ENCODE measurements around the gene MARK2. TPM values are rescaled to one million over a fixed set of nuclear protein-coding genes. Genes with fewer than 3 reads are reported as not detected.
A peak's percentile ranks its signal among the peaks of the same experiment; 100 is the strongest.

MARK2 gene
- total RNA-seq, 1 donor: 16.4 TPM

DNA sequence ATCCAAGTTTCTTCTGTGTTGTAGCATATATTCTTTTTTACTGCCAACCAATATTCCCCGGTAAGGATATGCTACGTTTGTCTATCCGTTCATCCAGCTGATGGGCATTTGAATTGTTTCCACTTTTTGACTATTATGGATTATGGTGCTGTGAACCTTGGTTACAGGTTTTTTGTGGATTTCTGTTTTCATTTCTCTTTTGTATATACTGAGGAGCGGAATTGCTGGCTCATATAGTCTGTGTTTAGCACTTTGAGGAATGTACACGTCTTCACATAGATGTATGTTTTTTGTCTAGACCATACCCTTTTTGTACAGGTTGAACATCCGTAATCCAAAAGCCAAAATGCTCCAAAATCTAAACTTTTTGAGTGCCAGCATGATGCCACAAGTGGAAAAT lies 54.4 kb downstream of the MARK2 start:
- no peak for DNase-seq (ENCODE audit: low read depth)
- TF ChIP-seq CTCF (IDR thresholded peaks at IDR 0.05; ENCODE audit: insufficient read depth, low read depth, low read length): no peak
- H3K4me3 ChIP-seq (ENCODE audit: low read depth, low read length): no peak overlapping the region

DNA sequence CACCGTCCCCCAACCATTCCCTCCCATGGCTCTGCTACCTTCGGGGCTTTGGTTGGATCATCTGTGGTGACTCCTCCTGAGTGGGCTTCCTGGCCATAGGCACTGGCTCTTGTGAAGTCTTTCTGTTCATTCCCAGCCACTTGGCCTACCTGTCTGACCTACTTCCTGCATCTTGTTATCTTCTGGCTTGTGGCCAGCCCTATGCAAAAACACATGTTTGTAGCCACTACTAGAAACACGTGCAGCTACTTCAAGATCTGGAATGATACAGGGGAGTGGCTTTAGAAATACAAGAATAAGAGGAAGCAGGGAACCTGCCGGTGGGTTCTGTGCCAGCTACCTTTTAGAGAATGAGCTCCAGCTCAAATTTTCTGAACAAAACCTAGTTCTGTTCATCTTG lies 57.2 kb downstream of the MARK2 start:
- no peak for TF ChIP-seq CTCF (IDR thresholded peaks at IDR 0.05; ENCODE audit: insufficient read depth, low read depth, low read length)
- H3K4me3 ChIP-seq (ENCODE audit: low read depth, low read length): no peak overlapping the region
- DNase-seq (ENCODE audit: low read depth): no peak

DNA sequence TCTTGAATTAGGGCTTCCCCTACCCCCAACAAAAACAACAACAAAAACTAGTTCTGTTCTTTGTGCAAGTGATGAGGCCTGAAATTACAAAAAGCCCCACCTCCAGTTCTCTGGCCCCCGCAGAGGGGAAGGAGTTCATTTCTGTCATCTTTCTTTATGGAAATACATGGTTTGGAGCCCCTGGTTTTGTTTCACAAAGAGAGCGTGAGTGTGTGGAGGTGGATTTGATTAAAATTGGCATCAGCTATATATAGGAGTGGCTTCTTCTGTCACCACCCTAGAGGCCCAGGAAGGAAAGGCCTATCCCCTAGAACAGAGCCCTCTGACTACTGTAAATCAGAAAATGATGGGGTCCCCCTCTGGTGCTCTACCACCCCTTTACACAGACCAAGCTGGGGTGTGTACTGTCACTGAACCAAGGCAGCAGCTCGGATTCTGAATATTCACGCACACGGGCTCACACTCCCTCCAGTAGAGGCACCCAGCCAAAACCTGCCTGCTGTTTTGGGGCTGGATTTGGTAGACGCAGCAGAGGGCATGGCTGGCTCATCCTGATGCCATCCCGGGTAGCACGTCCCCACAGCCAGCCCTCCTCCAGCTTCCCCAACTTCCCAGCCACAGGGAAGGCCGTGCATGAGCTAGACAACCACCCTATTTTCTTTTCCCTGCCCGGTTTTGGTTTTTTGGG lies 58.7 kb downstream of the MARK2 start:
- TF ChIP-seq CTCF (IDR thresholded peaks at IDR 0.05; ENCODE audit: insufficient read depth, low read depth, low read length): no peak
- no peak overlapping the region for H3K4me3 ChIP-seq (ENCODE audit: low read depth, low read length)
- no peak for DNase-seq (ENCODE audit: low read depth)

DNA sequence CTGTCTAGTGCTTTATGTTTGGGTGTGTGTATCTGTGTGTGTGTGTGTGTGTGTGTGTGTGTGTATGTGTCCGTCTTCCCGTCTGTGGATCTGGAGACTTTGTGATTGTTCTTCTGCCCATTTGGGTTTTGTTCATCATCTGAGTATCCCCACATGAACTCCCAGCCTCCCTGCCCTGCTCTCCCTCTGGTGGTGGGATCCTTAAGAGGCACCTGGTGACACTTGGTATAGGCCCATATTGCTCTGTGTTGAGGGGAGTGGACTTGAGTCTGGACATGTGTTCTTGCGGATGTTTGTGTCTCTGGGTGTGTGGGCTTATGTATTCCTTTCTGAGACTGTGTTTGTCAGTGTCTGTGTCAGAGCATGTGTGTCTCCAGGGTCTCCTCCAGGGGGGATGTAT lies 62.8 kb downstream of the MARK2 start:
- TF ChIP-seq CTCF (IDR thresholded peaks at IDR 0.05; ENCODE audit: insufficient read depth, low read depth, low read length): peak; percentile 62
- H3K4me3 ChIP-seq (ENCODE audit: low read depth, low read length): no peak overlapping the region
- DNase-seq (ENCODE audit: low read depth): peak; percentile 44

- no peak for DNase-seq (ENCODE audit: low read depth)
- TF ChIP-seq CTCF (IDR thresholded peaks at IDR 0.05; ENCODE audit: insufficient read depth, low read depth, low read length): no peak
- H3K4me3 ChIP-seq (ENCODE audit: low read depth, low read length): no peak overlapping the region
Measured at GRCh38 chr11:63903884-63904283, 65.0 kb downstream of the MARK2 start.

DNA sequence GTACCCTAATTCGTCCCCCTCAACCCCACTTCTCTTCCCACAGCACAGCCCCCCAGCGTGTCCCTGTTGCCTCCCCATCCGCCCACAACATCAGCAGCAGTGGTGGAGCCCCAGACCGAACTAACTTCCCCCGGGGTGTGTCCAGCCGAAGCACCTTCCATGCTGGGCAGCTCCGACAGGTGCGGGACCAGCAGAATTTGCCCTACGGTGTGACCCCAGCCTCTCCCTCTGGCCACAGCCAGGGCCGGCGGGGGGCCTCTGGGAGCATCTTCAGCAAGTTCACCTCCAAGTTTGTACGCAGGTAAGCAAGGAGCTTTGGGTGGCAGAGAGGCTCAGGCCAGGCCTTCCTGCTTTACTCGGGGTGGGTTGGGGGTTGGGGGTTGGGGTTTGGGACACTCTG lies 65.8 kb downstream of the MARK2 start:
- TF ChIP-seq CTCF (IDR thresholded peaks at IDR 0.05; ENCODE audit: insufficient read depth, low read depth, low read length): no peak
- DNase-seq (ENCODE audit: low read depth): no peak
- no peak overlapping the region for H3K4me3 ChIP-seq (ENCODE audit: low read depth, low read length)

DNA sequence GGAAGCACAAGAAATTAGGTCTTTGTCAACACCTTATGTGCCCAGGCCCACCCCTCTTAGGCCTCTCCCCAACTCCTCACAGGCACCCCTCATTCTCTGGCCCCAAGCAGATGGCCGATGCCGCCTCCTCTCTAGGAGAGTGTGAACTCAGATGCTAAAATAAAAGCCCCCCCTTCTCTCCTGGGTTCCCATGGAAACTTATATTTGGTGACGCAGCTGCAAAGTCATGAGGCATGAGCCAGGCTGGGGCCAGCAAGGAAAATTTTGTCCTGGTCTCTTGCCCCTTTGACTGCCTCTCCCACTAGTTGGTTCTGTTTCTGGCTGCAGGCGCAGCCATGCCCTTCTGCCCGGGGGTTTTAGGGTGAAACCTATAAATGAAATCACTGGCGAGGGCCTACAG lies 66.3 kb downstream of the MARK2 start:
- no peak for DNase-seq (ENCODE audit: low read depth)
- no peak for TF ChIP-seq CTCF (IDR thresholded peaks at IDR 0.05; ENCODE audit: insufficient read depth, low read depth, low read length)
- no peak overlapping the region for H3K4me3 ChIP-seq (ENCODE audit: low read depth, low read length)

All from fibroblast of villous mesenchyme (primary cell).